Keratinocyte (primary cell): ENCODE data around the gene IFNAR1. TPM values are rescaled to one million over a fixed set of nuclear protein-coding genes. Genes with fewer than 3 reads are reported as not detected.

Experiments used
- DNase-seq: peaks from one replicate; pipeline ENCODE4 v3.0.0-alpha.2; 2011; ENCODE audit warnings: low read depth, missing footprints, low spot score
- FAIRE-seq: peaks from 2 replicates; lab custom pipeline; 2011; peaks lifted over from hg19 to GRCh38; lab: Jason Lieb, UNC
- H2AFZ ChIP-seq: 2 replicates; pipeline ENCODE4 v1.6.0; 2012; ENCODE audit warnings: low read length, control low read depth, inconsistent platforms; ENCODE audit not compliant: control insufficient read depth
- H3K27ac ChIP-seq: 2 replicates; pipeline ENCODE4 v1.5.1; 2011; ENCODE audit warnings: low read length; ENCODE audit not compliant: control insufficient read depth, insufficient read depth
- H3K27me3 ChIP-seq: 3 replicates; pipeline ENCODE4 v1.6.0; 2011; ENCODE audit warnings: low read length; ENCODE audit not compliant: control insufficient read depth, insufficient read depth; ENCODE audit errors: extremely low read depth
- H3K36me3 ChIP-seq, 2 experiments: 2 replicates in 1 of 2; 3 replicates in 1 of 2; pipeline ENCODE4 v1.5.1; 2011; ENCODE audit warnings: low read length in 2 of 2, mild to moderate bottlenecking in 1 of 2; ENCODE audit not compliant: control insufficient read depth in 2 of 2, insufficient read depth in 2 of 2; ENCODE audit errors: extremely low read depth in 1 of 2
- H3K4me1 ChIP-seq: 3 replicates; pipeline ENCODE4 v1.5.1; 2011; ENCODE audit warnings: low read length; ENCODE audit not compliant: control insufficient read depth, insufficient read depth; ENCODE audit errors: extremely low read depth
- H3K4me2 ChIP-seq: 3 replicates; pipeline ENCODE4 v1.6.0; 2011; ENCODE audit warnings: low read depth, low read length; ENCODE audit not compliant: control insufficient read depth, insufficient read depth; ENCODE audit errors: extremely low read depth
- H3K4me3 ChIP-seq, 3 experiments: fragments of 200-600 bp in 1 of 3; sonication (generic) in 1 of 3; 2 replicates in 2 of 3; 3 replicates in 1 of 3; pipeline ENCODE4 v1.5.1; 2011 to 2016; ENCODE audit warnings: low read length in 3 of 3, mild to moderate bottlenecking in 3 of 3, control low read depth in 2 of 3, inconsistent platforms in 1 of 3, low read depth in 1 of 3, mixed read lengths in 1 of 3, mixed run types in 1 of 3, moderate library complexity in 1 of 3; ENCODE audit not compliant: control insufficient read depth in 2 of 3, insufficient read depth in 2 of 3; ENCODE audit errors: extremely low read depth in 1 of 3
- H3K79me2 ChIP-seq: 2 replicates; pipeline ENCODE4 v1.6.0; 2012; ENCODE audit warnings: low read length; ENCODE audit not compliant: control insufficient read depth, insufficient read depth
- H3K9ac ChIP-seq: 3 replicates; pipeline ENCODE4 v1.6.0; 2011; ENCODE audit warnings: low read length; ENCODE audit not compliant: control insufficient read depth, insufficient read depth; ENCODE audit errors: extremely low read depth
- H3K9me1 ChIP-seq: 3 replicates; pipeline ENCODE4 v1.6.0; 2011; ENCODE audit warnings: low read length; ENCODE audit not compliant: control insufficient read depth, insufficient read depth; ENCODE audit errors: extremely low read depth
- H3K9me3 ChIP-seq: 2 replicates; pipeline ENCODE4 v1.5.1; 2012; ENCODE audit warnings: low read depth, low read length; ENCODE audit not compliant: control insufficient read depth
- H4K20me1 ChIP-seq: 3 replicates; pipeline ENCODE4 v1.6.0; 2011; ENCODE audit warnings: low read length; ENCODE audit not compliant: control insufficient read depth, insufficient read depth; ENCODE audit errors: extremely low read depth
- CTCF ChIP-seq, 3 experiments: IDR thresholded peaks in 1 of 3; conservative IDR thresholded peaks in 1 of 3; optimal IDR thresholded peaks in 1 of 3; 2 replicates in 2 of 3; 3 replicates in 1 of 3; pipeline versions ENCODE3 to v1.5.1; 2011; ENCODE audit warnings: low read length in 3 of 3, mild to moderate bottlenecking in 3 of 3, moderate library complexity in 2 of 3, control low read depth in 1 of 3, inconsistent platforms in 1 of 3; ENCODE audit not compliant: insufficient read depth in 2 of 3; ENCODE audit errors: extremely low read depth in 1 of 3
- EZH2 ChIP-seq: IDR thresholded peaks from one replicate; pipeline ENCODE4 v1.6.1; 2012; ENCODE audit warnings: inconsistent platforms, mild to moderate bottlenecking, low read length, moderate library complexity
- dilution Hi-C: fragments of 300-500 bp; cut with MboI; formaldehyde crosslinking; loops from one replicate; pipeline ENCODE4 v1.7.0; 2020; ENCODE audit warnings: low sequenced_read_pairs; ENCODE audit not compliant: extremely low pct_ligation_motif_present
- polyA plus RNA-seq, 5 experiments: library from polyadenylated mRNA; depleted of rRNA in 3 of 5; stranded (reverse) in 3 of 5; stranded (forward) in 1 of 5; unstranded in 1 of 5; fragments of >200 nt; gene quantifications; 1 replicate in 1 of 5; 2 replicates in 3 of 5; 3 replicates in 1 of 5; pipeline versions ENCODE4 v1.2.1 to v1.2.3, GENCODE V29; 2011 to 2012; ENCODE audit warnings: missing spikeins in 2 of 5, low read depth in 1 of 5, low replicate concordance in 1 of 5

The IFNAR1 gene
- polyA plus RNA-seq, 1 donor (not counting 4 experiments of a cell fraction or from before 2014, with no cell fraction given): 12.6 TPM

GRCh38 chr21:33332143-33332542, 7.4 kb downstream of the IFNAR1 start:
- Histone ChIP-seq H3K9me3 (no peaks in the 10 kb centered on the region), H3K79me2 (peaks cover 43% of the 10 kb centered on the region), H3K4me2 (no peak overlapping the region), H2AFZ (no peak overlapping the region), H3K27ac (no peak overlapping the region), H3K4me3 (no peak overlapping the region), H3K9me1 (no peaks in the 10 kb centered on the region), H3K4me1 (no peaks in the 10 kb centered on the region), H3K27me3 (no peaks in the 10 kb centered on the region), H3K9ac (no peak overlapping the region), H3K36me3 (peaks cover 2 to 8% of the 10 kb centered on the region in 2 experiments), H4K20me1 (no peaks in the 10 kb centered on the region)
- dilution Hi-C loops: no loop called here
- no peak for TF ChIP-seq EZH2
- no peak for TF ChIP-seq CTCF (optimal IDR thresholded peaks at IDR 0.05 in 1 of 3, IDR thresholded peaks at IDR 0.05 in 1 of 3, conservative IDR thresholded peaks at IDR 0.05 in 1 of 3; ENCODE audit: extremely low read depth in 1 of 3, insufficient read depth in 2 of 3, low read length in 3 of 3)
- FAIRE-seq: no peak
- DNase-seq: no peak

- DNase-seq (no peak), FAIRE-seq (no peak)
- TF ChIP-seq CTCF (optimal IDR thresholded peaks at IDR 0.05 in 1 of 3, IDR thresholded peaks at IDR 0.05 in 1 of 3, conservative IDR thresholded peaks at IDR 0.05 in 1 of 3; ENCODE audit: extremely low read depth in 1 of 3, insufficient read depth in 2 of 3, low read length in 3 of 3) (no peak), EZH2 (no peak)
- Histone ChIP-seq H3K79me2 (peaks cover 30% of the 10 kb centered on the region), H3K4me1 (no peaks in the 10 kb centered on the region), H3K4me3 (no peak overlapping the region), H3K4me2 (no peak overlapping the region), H3K36me3 (peaks cover 0 to 8% of the 10 kb centered on the region in 2 experiments), H2AFZ (no peak overlapping the region), H4K20me1 (no peaks in the 10 kb centered on the region), H3K9me3 (no peaks in the 10 kb centered on the region), H3K9me1 (no peaks in the 10 kb centered on the region), H3K9ac (no peak overlapping the region), H3K27ac (no peak overlapping the region), H3K27me3 (no peaks in the 10 kb centered on the region)
- dilution Hi-C loops: no loop called here
Measured at GRCh38 chr21:33334191-33334590, 9.4 kb downstream of the IFNAR1 start.
